Measurements from ENCODE around the gene MINPP1.

MINPP1 gene

DNA sequence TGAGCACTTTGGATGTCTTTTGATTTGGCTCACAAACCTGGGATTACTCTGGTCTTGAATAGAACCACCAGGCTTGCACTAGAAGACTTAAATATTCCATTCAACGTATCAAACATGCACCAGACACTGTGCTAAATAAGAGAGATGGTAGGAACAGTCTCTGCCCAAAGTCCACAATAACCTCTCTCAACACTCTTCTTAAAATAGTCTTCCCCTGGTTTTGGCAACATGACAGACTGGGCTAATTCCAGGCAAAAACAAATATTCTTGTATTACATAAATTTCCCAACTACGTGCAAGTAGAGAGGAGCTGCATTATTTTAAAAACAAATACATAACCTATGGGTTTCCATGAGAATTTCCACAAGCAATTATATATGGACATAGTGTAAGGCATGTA is 90.2 kb downstream of the MINPP1 start:
- Histone ChIP-seq H3K9me3 (ENCODE audit: insufficient read depth, low read depth, low read length) (no peaks in the 10 kb centered on the region), H3K9ac (ENCODE audit: low read depth, low read length) (no peak overlapping the region), H3K4me3 (ENCODE audit: low read length) (no peak overlapping the region), H3K36me3 (ENCODE audit: insufficient read depth, low read length) (no peaks in the 10 kb centered on the region), H3K27me3 (ENCODE audit: insufficient read depth, low read length) (no peaks in the 10 kb centered on the region), H3K27ac (ENCODE audit: low read depth, low read length) (no peak overlapping the region), H3K4me1 (ENCODE audit: insufficient read depth, low read length) (no peaks in the 10 kb centered on the region)
- 95% methylated on average over 1 of the region's 2 CpGs for WGBS

DNA sequence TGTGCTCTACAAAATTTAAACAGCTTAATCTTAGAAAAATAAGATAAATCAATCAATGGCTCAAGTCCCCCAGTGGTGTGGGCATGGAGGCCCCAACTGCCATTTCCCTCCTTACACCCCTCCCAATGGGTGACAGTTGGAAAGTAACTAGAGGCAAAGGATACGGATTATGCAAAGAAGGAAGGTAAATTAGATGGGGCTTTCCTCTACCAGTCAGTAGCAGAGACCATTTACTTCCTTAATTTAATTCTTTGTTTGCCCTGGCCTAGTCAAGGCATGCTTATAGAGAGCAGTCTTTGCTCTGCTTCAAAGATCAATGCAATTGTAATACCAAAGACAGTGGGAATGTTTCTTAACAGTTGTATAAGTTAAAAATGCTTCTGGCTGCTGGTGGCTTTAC is 91.7 kb downstream of the MINPP1 start:
- Histone ChIP-seq H3K4me1 (ENCODE audit: insufficient read depth, low read length) (no peaks in the 10 kb centered on the region), H3K27ac (ENCODE audit: low read depth, low read length) (no peak overlapping the region), H3K4me3 (ENCODE audit: low read length) (no peak overlapping the region), H3K27me3 (ENCODE audit: insufficient read depth, low read length) (no peaks in the 10 kb centered on the region), H3K9ac (ENCODE audit: low read depth, low read length) (no peak overlapping the region), H3K9me3 (ENCODE audit: insufficient read depth, low read depth, low read length) (no peaks in the 10 kb centered on the region), H3K36me3 (ENCODE audit: insufficient read depth, low read length) (no peaks in the 10 kb centered on the region)
- 100% methylated on average over 1 of the region's 1 CpG for WGBS

DNA sequence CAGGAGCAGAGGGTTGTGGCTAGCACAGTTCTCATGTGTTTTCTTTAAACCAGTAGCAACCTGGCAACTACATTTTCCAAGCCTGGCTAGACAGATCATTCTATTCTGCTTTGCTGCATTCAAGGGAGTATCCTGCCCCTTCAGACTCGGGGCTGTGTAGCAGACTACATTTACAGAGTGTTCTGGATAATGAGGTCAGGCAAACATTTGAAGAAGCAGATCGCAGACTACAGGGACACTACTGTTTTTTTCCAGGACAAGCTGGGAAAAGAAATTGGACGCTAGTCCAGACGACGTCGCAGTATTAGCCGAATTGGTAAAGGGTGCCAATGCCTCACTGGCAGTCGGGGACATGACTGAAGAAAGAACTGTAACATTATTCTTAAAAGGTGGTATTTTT is 94.0 kb downstream of the MINPP1 start:
- Histone ChIP-seq H3K27me3 (ENCODE audit: insufficient read depth, low read length) (no peaks in the 10 kb centered on the region), H3K36me3 (ENCODE audit: insufficient read depth, low read length) (no peaks in the 10 kb centered on the region), H3K9me3 (ENCODE audit: insufficient read depth, low read depth, low read length) (no peaks in the 10 kb centered on the region), H3K9ac (ENCODE audit: low read depth, low read length) (no peak overlapping the region), H3K4me1 (ENCODE audit: insufficient read depth, low read length) (no peaks in the 10 kb centered on the region), H3K4me3 (ENCODE audit: low read length) (no peak overlapping the region), H3K27ac (ENCODE audit: low read depth, low read length) (no peak overlapping the region)
- WGBS, result 90% methylated on average over 8 of the region's 8 CpGs

DNA sequence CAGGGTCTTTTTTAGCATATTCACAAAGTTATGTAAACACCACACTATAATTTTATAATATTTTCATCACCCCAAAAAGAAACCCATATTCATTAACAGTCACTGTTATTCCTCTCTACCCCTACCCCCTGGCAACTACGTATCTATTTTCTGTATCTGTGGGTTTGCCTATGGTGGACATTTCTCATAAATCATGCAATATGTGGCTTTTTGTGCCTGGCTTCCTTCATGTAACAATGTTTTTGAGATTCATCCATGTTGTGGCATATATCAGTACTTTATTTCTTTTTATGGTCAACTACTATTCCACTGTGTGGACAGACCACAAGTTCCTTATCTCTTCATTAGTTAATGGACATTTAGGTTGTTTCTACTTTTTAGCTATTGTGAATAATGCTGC is 95.9 kb downstream of the MINPP1 start:
- H3K4me1 ChIP-seq (ENCODE audit: insufficient read depth, low read length), result peaks cover 6% of the 10 kb centered on the region
- no peak overlapping the region for H3K4me3 ChIP-seq (ENCODE audit: low read length)
- H3K9me3 ChIP-seq (ENCODE audit: insufficient read depth, low read depth, low read length), result no peaks in the 10 kb centered on the region
- no peaks in the 10 kb centered on the region for H3K27me3 ChIP-seq (ENCODE audit: insufficient read depth, low read length)
- 100% methylated on average over 1 of the region's 1 CpG for WGBS
- H3K27ac ChIP-seq (ENCODE audit: low read depth, low read length), result no peak overlapping the region
- no peak overlapping the region for H3K9ac ChIP-seq (ENCODE audit: low read depth, low read length)
- H3K36me3 ChIP-seq (ENCODE audit: insufficient read depth, low read length), result no peaks in the 10 kb centered on the region

Data from HUES64 (cell line).